Activated CD4-positive, alpha-beta T cell treated with anti-CD3 and anti-CD28 coated beads for 1 hour (primary cell): ENCODE measurements around the gene ANO9.
"Not testable (repeated sequence)": the region's sequence is repeated elsewhere in the genome, so short reads cannot be mapped to it uniquely, and the experiment has no call there.

Experiments
- DNase-seq: peaks from one replicate; pipeline ENCODE4 v3.0.0-alpha.2; 2020

Gene ANO9

GRCh38 chr11:433641-434040, 8.2 kb downstream of the ANO9 start:
- no peak for DNase-seq

- DNase-seq = no peak
Measured at GRCh38 chr11:433111-433510, 8.7 kb downstream of the ANO9 start.

- DNase-seq = no peak
Measured at GRCh38 chr11:432501-433100, 9.2 kb downstream of the ANO9 start.

- DNase-seq = no peak
Measured at GRCh38 chr11:431921-432320, 9.9 kb downstream of the ANO9 start.

- DNase-seq = no peak
Measured at GRCh38 chr11:429931-430456, 11.8 kb downstream of the ANO9 start.

GRCh38 chr11:429391-429790, 12.4 kb downstream of the ANO9 start:
- DNase-seq = no peak

- no peak for DNase-seq
Measured at GRCh38 chr11:428295-428694, 13.5 kb downstream of the ANO9 start.

GRCh38 chr11:426851-427250, 15.0 kb downstream of the ANO9 start:
- DNase-seq = no peak

- no peak for DNase-seq
Measured at GRCh38 chr11:425301-425700, 16.5 kb downstream of the ANO9 start.

- not testable (repeated sequence) for DNase-seq
Measured at GRCh38 chr11:424766-425165, 17.0 kb downstream of the ANO9 start.

- DNase-seq = no peak
Measured at GRCh38 chr11:424232-424631, 17.6 kb downstream of the ANO9 start.

GRCh38 chr11:422249-422656, 19.6 kb downstream of the ANO9 start:
- no peak for DNase-seq

- no peak for DNase-seq
Measured at GRCh38 chr11:420911-421321, 20.9 kb downstream of the ANO9 start.

GRCh38 chr11:420054-420910, 21.5 kb downstream of the ANO9 start:
- no peak for DNase-seq

- no peak for DNase-seq
Measured at GRCh38 chr11:419248-420005, 22.4 kb downstream of the ANO9 start.

- DNase-seq = no peak
Measured at GRCh38 chr11:418343-419247, 23.2 kb downstream of the ANO9 start.

GRCh38 chr11:417652-418342, 24.0 kb downstream of the ANO9 start:
- DNase-seq = no peak

- DNase-seq = no peak
Measured at GRCh38 chr11:416757-417621, 24.8 kb downstream of the ANO9 start.

- no peak for DNase-seq
Measured at GRCh38 chr11:416051-416756, 25.6 kb downstream of the ANO9 start.

- DNase-seq = no peak
Measured at GRCh38 chr11:415640-416041, 26.2 kb downstream of the ANO9 start.
